Neural cell (in vitro differentiated cells): ENCODE measurements around the gene KRTAP19-7. TPM values are rescaled to one million over a fixed set of nuclear protein-coding genes. Genes with fewer than 3 reads are reported as not detected.

Experiments
- H2AFZ ChIP-seq: fragments of 200-600, 300-800 bp; sonication (generic), shearing (Covaris generic); 2 replicates; pipeline ENCODE4 v1.6.0; 2014; ENCODE audit warnings: low read depth, mild to moderate bottlenecking, antibody characterized with exemption, low read length, moderate library complexity
- H3F3A ChIP-seq: fragments of 200-600 bp; shearing (Covaris generic); 2 replicates; pipeline ENCODE4 v1.6.1; 2016; ENCODE audit warnings: mild to moderate bottlenecking, moderate library complexity, mixed read lengths, antibody characterized with exemption, low read length; ENCODE audit not compliant: insufficient read depth, poor library complexity, severe bottlenecking
- H3K27ac ChIP-seq: fragments of 200-600, 300-800 bp; sonication (generic), shearing (Covaris generic); 2 replicates; pipeline ENCODE4 v1.5.1; 2014; ENCODE audit warnings: mild to moderate bottlenecking, low read length, moderate library complexity
- H3K27me3 ChIP-seq: fragments of 300-800, 200-600 bp; sonication (generic), shearing (Covaris generic); 2 replicates; pipeline ENCODE4 v1.6.0; 2014; ENCODE audit warnings: mild to moderate bottlenecking, low read depth, low read length, moderate library complexity; ENCODE audit not compliant: insufficient read depth
- H3K36me3 ChIP-seq: fragments of 300-800, 200-600 bp; sonication (generic), shearing (Covaris generic); 2 replicates; pipeline ENCODE4 v1.5.1; 2014; ENCODE audit warnings: mild to moderate bottlenecking, antibody characterized with exemption, low read length, moderate library complexity; ENCODE audit not compliant: insufficient read depth
- H3K4me2 ChIP-seq: fragments of 300-800, 200-600 bp; sonication (generic), shearing (Covaris generic); 2 replicates; pipeline ENCODE4 v1.6.0; 2014; ENCODE audit warnings: mild to moderate bottlenecking, low read length
- H3K4me3 ChIP-seq: fragments of 300-800, 200-600 bp; sonication (generic), shearing (Covaris generic); 2 replicates; pipeline ENCODE4 v1.5.1; 2014; ENCODE audit warnings: mild to moderate bottlenecking, low read length, moderate library complexity
- H3K79me2 ChIP-seq: fragments of 200-600 bp; shearing (Covaris generic); replicated peaks from 2 replicates; pipeline ENCODE4 v1.6.0; 2014; ENCODE audit warnings: mild to moderate bottlenecking, low read length, moderate library complexity; ENCODE audit not compliant: insufficient read depth
- H3K9ac ChIP-seq: fragments of 300-800, 200-600 bp; sonication (generic), shearing (Covaris generic); 2 replicates; pipeline ENCODE4 v1.6.1; 2016; ENCODE audit warnings: mild to moderate bottlenecking, low read length, mixed read lengths
- H3K9me2 ChIP-seq: fragments of 200-600 bp; shearing (Covaris generic); 2 replicates; pipeline ENCODE4 v1.6.1; 2016; ENCODE audit warnings: mild to moderate bottlenecking, low read length, mixed read lengths; ENCODE audit not compliant: insufficient read depth
- H3K9me3 ChIP-seq: fragments of 200-600, 300-800 bp; sonication (generic), shearing (Covaris generic); 2 replicates; pipeline ENCODE4 v1.6.1; 2016; ENCODE audit warnings: mild to moderate bottlenecking, mixed run types, low read length, moderate library complexity, mixed read lengths
- H4K20me1 ChIP-seq: fragments of 200-600 bp; shearing (Covaris generic); 2 replicates; pipeline ENCODE4 v1.6.1; 2016; ENCODE audit warnings: mild to moderate bottlenecking, mixed run types; ENCODE audit not compliant: insufficient read depth
- EP300 ChIP-seq: fragments of 450-650 bp; conservative IDR thresholded peaks from 2 replicates; pipeline ENCODE4 v1.6.1; 2014; ENCODE audit warnings: antibody characterized with exemption, mild to moderate bottlenecking, moderate library complexity; ENCODE audit not compliant: poor library complexity, severe bottlenecking
- EZH2 ChIP-seq: fragments of 200-600, 300-800 bp; shearing (Covaris generic), sonication (generic); IDR thresholded peaks from 2 replicates; pipeline ENCODE4 v1.6.1; 2014; ENCODE audit warnings: antibody characterized with exemption, low read length, borderline replicate concordance, mild to moderate bottlenecking; ENCODE audit not compliant: insufficient read depth, poor library complexity, severe bottlenecking
- MXI1 ChIP-seq: fragments of 450-650 bp; conservative IDR thresholded peaks from 2 replicates; pipeline ENCODE4 v1.6.1; 2014; ENCODE audit warnings: antibody characterized with exemption, mild to moderate bottlenecking; ENCODE audit not compliant: poor library complexity, severe bottlenecking
- POLR2AphosphoS5 ChIP-seq: IDR thresholded peaks from 2 replicates; pipeline ENCODE4 v1.6.1; 2012
- RAD21 ChIP-seq: fragments of 450-650 bp; conservative IDR thresholded peaks from 2 replicates; pipeline ENCODE4 v1.6.1; 2014; ENCODE audit warnings: antibody characterized with exemption, mild to moderate bottlenecking, moderate library complexity
- SMC3 ChIP-seq: fragments of 450-650 bp; conservative IDR thresholded peaks from 2 replicates; pipeline ENCODE4 v1.6.1; 2014; ENCODE audit warnings: antibody characterized with exemption, mild to moderate bottlenecking, moderate library complexity; ENCODE audit not compliant: poor library complexity
- TAF1 ChIP-seq: IDR thresholded peaks from 2 replicates; pipeline ENCODE4 v1.6.1; 2012; ENCODE audit warnings: low read depth
- polyA plus RNA-seq: library from polyadenylated mRNA; depleted of rRNA; stranded (reverse); fragments of >200 nt; gene quantifications from 2 replicates; pipeline ENCODE4 v1.2.3, GENCODE V29; 2014
- TF ChIP-seq, protein P1 (sequence below): fragments of 450-650 bp; IDR thresholded peaks from 2 replicates; pipeline ENCODE4 v1.5.1; 2014; ENCODE audit warnings: antibody characterized with exemption, mild to moderate bottlenecking, moderate library complexity; ENCODE audit not compliant: poor library complexity, severe bottlenecking
- TF ChIP-seq, protein P2 (sequence below): IDR thresholded peaks from 2 replicates; pipeline ENCODE4 v1.6.1; 2012; ENCODE audit warnings: borderline replicate concordance

The KRTAP19-7 gene
- polyA plus RNA-seq, 1 donor from 2014 or later = not detected

DNA sequence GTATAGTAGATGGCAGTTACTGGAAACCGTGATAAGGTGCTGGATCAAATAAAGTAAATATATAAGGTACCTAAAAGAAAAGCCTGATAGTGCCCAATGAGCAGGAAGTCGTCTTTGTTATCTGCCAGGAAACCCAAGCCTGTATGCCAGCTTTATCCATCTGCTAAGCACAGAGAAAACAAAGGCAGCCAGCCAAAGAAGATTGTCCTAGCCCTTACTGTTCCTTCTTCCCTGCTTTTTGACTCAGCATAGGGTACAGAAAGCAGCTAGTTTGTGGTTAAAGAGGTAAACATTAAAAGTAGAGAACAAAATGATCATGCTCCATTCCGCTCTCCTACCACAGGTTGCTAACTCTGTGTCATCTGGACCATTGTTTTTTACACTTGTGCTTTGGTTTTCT, 19.0 kb upstream of the KRTAP19-7 start:
- Histone ChIP-seq H3F3A (no peaks in the 10 kb centered on the region), H4K20me1 (no peaks in the 10 kb centered on the region), H3K9me2 (no peaks in the 10 kb centered on the region), H3K4me2 (no peak overlapping the region), H3K79me2 (no peaks in the 10 kb centered on the region), H3K27me3 (no peaks in the 10 kb centered on the region), H3K9me3 (no peaks in the 10 kb centered on the region), H3K36me3 (no peaks in the 10 kb centered on the region), H3K27ac (no peak overlapping the region), H3K9ac (no peak overlapping the region), H3K4me3 (no peak overlapping the region), H2AFZ (no peak overlapping the region)
- TF ChIP-seq TAF1 (no peak), RAD21 (no peak), EP300 (no peak), POLR2AphosphoS5 (no peak), EZH2 (no peak), MXI1 (no peak), SMC3 (no peak)
- TF ChIP-seq, protein P1, sequence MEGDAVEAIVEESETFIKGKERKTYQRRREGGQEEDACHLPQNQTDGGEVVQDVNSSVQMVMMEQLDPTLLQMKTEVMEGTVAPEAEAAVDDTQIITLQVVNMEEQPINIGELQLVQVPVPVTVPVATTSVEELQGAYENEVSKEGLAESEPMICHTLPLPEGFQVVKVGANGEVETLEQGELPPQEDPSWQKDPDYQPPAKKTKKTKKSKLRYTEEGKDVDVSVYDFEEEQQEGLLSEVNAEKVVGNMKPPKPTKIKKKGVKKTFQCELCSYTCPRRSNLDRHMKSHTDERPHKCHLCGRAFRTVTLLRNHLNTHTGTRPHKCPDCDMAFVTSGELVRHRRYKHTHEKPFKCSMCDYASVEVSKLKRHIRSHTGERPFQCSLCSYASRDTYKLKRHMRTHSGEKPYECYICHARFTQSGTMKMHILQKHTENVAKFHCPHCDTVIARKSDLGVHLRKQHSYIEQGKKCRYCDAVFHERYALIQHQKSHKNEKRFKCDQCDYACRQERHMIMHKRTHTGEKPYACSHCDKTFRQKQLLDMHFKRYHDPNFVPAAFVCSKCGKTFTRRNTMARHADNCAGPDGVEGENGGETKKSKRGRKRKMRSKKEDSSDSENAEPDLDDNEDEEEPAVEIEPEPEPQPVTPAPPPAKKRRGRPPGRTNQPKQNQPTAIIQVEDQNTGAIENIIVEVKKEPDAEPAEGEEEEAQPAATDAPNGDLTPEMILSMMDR = no peak
- TF ChIP-seq, protein P2, sequence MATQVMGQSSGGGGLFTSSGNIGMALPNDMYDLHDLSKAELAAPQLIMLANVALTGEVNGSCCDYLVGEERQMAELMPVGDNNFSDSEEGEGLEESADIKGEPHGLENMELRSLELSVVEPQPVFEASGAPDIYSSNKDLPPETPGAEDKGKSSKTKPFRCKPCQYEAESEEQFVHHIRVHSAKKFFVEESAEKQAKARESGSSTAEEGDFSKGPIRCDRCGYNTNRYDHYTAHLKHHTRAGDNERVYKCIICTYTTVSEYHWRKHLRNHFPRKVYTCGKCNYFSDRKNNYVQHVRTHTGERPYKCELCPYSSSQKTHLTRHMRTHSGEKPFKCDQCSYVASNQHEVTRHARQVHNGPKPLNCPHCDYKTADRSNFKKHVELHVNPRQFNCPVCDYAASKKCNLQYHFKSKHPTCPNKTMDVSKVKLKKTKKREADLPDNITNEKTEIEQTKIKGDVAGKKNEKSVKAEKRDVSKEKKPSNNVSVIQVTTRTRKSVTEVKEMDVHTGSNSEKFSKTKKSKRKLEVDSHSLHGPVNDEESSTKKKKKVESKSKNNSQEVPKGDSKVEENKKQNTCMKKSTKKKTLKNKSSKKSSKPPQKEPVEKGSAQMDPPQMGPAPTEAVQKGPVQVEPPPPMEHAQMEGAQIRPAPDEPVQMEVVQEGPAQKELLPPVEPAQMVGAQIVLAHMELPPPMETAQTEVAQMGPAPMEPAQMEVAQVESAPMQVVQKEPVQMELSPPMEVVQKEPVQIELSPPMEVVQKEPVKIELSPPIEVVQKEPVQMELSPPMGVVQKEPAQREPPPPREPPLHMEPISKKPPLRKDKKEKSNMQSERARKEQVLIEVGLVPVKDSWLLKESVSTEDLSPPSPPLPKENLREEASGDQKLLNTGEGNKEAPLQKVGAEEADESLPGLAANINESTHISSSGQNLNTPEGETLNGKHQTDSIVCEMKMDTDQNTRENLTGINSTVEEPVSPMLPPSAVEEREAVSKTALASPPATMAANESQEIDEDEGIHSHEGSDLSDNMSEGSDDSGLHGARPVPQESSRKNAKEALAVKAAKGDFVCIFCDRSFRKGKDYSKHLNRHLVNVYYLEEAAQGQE = no peak

GRCh38 chr21:30579346-30579745, 18.2 kb upstream of the KRTAP19-7 start:
- Histone ChIP-seq H3K27ac (no peak overlapping the region), H3K9me2 (no peaks in the 10 kb centered on the region), H3K36me3 (no peaks in the 10 kb centered on the region), H3F3A (no peaks in the 10 kb centered on the region), H3K9me3 (no peaks in the 10 kb centered on the region), H3K4me2 (no peak overlapping the region), H3K9ac (no peak overlapping the region), H4K20me1 (no peaks in the 10 kb centered on the region), H3K4me3 (no peak overlapping the region), H3K27me3 (no peaks in the 10 kb centered on the region), H2AFZ (no peak overlapping the region), H3K79me2 (no peaks in the 10 kb centered on the region)
- TF ChIP-seq POLR2AphosphoS5 = no peak
- no peak for TF ChIP-seq EP300
- TF ChIP-seq, protein P1 = no peak
- no peak for TF ChIP-seq RAD21
- no peak for TF ChIP-seq SMC3
- no peak for TF ChIP-seq TAF1
- TF ChIP-seq EZH2 = no peak
- TF ChIP-seq, protein P2 = no peak
- no peak for TF ChIP-seq MXI1
